ENCODE measurements around the gene CPED1. TPM values are rescaled to one million over a fixed set of nuclear protein-coding genes. Genes with fewer than 3 reads are reported as not detected.

Gene CPED1
- total and polyA plus RNA-seq, 2 donors (not counting 1 experiment from before 2014, with no cell fraction given) = 70.2 to 196 TPM

DNA sequence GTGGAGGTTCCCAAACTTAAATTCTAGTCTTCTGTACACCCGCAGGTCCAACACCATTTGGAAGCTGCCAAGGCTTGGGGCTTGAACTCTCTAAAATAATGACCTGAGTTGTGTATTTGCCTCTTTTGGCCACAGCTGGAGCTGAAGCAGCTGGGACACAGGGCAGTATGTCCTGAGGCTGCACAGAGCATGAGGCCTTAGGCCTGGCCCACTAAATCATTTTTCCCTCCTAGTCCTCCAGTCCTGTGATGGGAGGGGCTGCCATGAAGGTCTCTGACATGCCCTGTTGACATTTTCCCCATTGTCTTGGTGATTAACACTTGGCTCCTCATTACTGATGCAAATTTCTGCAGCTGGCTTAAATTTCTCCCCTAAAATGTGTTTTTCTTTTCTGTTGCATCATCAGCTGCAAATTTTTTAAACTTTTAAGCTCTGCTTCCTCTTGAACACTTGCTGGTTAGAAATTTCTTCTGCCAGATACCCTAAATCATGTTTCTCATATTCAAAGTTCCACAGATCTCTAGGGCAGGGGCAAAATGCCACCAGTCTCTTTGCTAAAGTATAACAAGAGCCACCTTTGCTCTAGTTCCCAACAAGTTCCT, 296.7 kb downstream of the CPED1 start:
- H3K4me2 ChIP-seq (ENCODE audit: extremely low read depth, insufficient read depth, low read length) = no peak overlapping the region
- H3K9me3 ChIP-seq (ENCODE audit: control insufficient read depth, insufficient read depth, low read depth, low read length) = no peaks in the 10 kb centered on the region
- TF ChIP-seq, protein P1, sequence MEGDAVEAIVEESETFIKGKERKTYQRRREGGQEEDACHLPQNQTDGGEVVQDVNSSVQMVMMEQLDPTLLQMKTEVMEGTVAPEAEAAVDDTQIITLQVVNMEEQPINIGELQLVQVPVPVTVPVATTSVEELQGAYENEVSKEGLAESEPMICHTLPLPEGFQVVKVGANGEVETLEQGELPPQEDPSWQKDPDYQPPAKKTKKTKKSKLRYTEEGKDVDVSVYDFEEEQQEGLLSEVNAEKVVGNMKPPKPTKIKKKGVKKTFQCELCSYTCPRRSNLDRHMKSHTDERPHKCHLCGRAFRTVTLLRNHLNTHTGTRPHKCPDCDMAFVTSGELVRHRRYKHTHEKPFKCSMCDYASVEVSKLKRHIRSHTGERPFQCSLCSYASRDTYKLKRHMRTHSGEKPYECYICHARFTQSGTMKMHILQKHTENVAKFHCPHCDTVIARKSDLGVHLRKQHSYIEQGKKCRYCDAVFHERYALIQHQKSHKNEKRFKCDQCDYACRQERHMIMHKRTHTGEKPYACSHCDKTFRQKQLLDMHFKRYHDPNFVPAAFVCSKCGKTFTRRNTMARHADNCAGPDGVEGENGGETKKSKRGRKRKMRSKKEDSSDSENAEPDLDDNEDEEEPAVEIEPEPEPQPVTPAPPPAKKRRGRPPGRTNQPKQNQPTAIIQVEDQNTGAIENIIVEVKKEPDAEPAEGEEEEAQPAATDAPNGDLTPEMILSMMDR (conservative IDR thresholded peaks at IDR 0.05 in 1 of 2, IDR thresholded peaks at IDR 0.05 in 1 of 2; ENCODE audit: low read depth in 1 of 2, low read length in 2 of 2) = no peak
- no peak for TF ChIP-seq EZH2 (IDR thresholded peaks at IDR 0.05; ENCODE audit: low read length, missing control alignments)
- H3K4me1 ChIP-seq (ENCODE audit: control insufficient read depth, extremely low read depth, insufficient read depth, low read length) = no peaks in the 10 kb centered on the region
- no peaks in the 10 kb centered on the region for H4K20me1 ChIP-seq (ENCODE audit: control insufficient read depth, extremely low read depth, insufficient read depth, low read length)
- no peak overlapping the region for H3K9ac ChIP-seq (ENCODE audit: insufficient read depth, low read length)
- no peak for DNase-seq (ENCODE audit: low read depth in 2 of 2)
- peaks cover 2% of the 10 kb centered on the region for H3K36me3 ChIP-seq (ENCODE audit: control insufficient read depth, insufficient read depth, low read length)
- no peak overlapping the region for H2AFZ ChIP-seq (ENCODE audit: low read length)
- no peaks in the 10 kb centered on the region for H3K27me3 ChIP-seq (ENCODE audit: control insufficient read depth, insufficient read depth, low read length)
- no peaks in the 10 kb centered on the region for H3K79me2 ChIP-seq (ENCODE audit: control insufficient read depth, insufficient read depth, low read length)
- no peak overlapping the region for H3K27ac ChIP-seq (ENCODE audit: insufficient read depth, low read length)
- no peak overlapping the region for H3K4me3 ChIP-seq (replicated peaks in 1 of 4; ENCODE audit: control extremely low read depth in 1 of 4, insufficient read depth in 1 of 4, low read depth in 3 of 4, low read length in 4 of 4)

DNA sequence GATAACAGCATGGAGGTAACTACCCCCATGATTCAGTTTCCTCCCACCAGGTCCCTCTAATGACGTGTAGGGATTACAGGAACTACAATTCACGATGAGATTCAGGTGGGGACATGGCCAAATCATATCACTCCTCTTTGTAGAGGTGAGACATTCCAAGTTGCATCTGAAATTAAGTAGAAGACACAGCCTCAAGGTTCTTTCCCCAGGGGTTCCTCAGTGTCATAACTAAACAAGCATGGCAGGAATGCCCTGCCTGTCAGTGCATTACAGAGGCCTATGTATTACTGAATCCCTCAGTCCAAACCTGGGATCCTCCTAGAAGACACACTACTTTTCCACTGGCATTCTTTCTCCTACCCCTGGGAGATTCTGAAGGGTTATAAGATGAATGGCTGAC, 297.7 kb downstream of the CPED1 start:
- DNase-seq (ENCODE audit: low read depth in 2 of 2) = no peak
- Histone ChIP-seq H3K36me3 (ENCODE audit: control insufficient read depth, insufficient read depth, low read length) (peaks cover 2% of the 10 kb centered on the region), H3K9ac (ENCODE audit: insufficient read depth, low read length) (no peak overlapping the region), H3K4me2 (ENCODE audit: extremely low read depth, insufficient read depth, low read length) (no peak overlapping the region), H2AFZ (ENCODE audit: low read length) (no peak overlapping the region), H3K4me3 (replicated peaks in 1 of 4; ENCODE audit: control extremely low read depth in 1 of 4, insufficient read depth in 1 of 4, low read depth in 3 of 4, low read length in 4 of 4) (no peak overlapping the region), H3K9me3 (ENCODE audit: control insufficient read depth, insufficient read depth, low read depth, low read length) (no peaks in the 10 kb centered on the region), H3K27ac (ENCODE audit: insufficient read depth, low read length) (no peak overlapping the region), H3K79me2 (ENCODE audit: control insufficient read depth, insufficient read depth, low read length) (no peaks in the 10 kb centered on the region), H3K4me1 (ENCODE audit: control insufficient read depth, extremely low read depth, insufficient read depth, low read length) (no peaks in the 10 kb centered on the region), H4K20me1 (ENCODE audit: control insufficient read depth, extremely low read depth, insufficient read depth, low read length) (no peaks in the 10 kb centered on the region), H3K27me3 (ENCODE audit: control insufficient read depth, insufficient read depth, low read length) (no peaks in the 10 kb centered on the region)
- TF ChIP-seq EZH2 (IDR thresholded peaks at IDR 0.05; ENCODE audit: low read length, missing control alignments) = no peak
- TF ChIP-seq, protein P1 (conservative IDR thresholded peaks at IDR 0.05 in 1 of 2, IDR thresholded peaks at IDR 0.05 in 1 of 2; ENCODE audit: low read depth in 1 of 2, low read length in 2 of 2) = no peak

DNA sequence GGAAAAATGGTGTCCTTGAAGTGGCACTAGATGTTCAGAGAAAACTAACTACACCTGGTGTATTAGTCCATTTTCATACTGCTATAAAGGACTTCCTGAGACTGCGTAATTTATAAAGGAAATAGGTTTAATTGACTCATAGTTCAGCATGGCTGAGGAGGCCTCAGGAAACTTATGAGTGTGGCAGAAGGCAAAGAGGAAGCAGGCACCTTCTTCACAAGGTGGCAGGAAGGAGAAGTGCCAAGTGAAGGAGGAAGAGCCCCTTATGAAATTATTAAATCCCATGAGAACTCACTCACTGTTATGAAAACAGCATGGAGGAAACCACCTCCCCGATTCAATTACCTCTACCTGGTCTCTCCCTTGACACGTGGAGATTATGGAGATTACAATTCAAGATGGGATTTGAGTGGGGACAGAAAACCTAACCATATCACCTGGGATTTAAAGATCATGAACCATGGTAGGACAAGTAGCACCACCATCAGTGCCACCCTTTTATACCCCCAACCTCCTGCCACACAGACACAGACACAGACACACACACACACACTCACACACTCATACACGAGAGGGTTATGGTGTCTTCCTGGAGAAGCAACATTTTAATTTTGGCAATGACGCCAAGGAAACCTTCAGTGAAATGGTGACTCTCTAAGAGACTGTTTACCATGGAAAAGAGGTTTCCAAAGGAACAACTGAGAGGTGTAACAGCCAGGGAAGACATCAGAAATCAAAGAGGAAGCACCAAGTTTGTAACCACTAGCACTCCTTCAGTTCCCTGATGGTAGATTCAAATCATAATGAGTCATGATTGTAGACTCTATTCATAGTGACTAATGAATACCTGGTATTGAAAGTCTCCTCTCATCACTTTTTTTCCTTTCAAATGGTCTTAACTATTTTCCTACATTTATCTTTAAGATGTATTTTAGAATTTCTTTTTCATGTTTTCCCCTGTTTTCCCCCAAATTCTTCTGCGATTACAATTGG, 298.5 kb downstream of the CPED1 start:
- no peaks in the 10 kb centered on the region for H3K27me3 ChIP-seq (ENCODE audit: control insufficient read depth, insufficient read depth, low read length)
- H2AFZ ChIP-seq (ENCODE audit: low read length) = no peak overlapping the region
- H3K4me2 ChIP-seq (ENCODE audit: extremely low read depth, insufficient read depth, low read length) = no peak overlapping the region
- peak in 1 of 2 donors; percentile 76 for DNase-seq (ENCODE audit: low read depth in 2 of 2)
- H3K9ac ChIP-seq (ENCODE audit: insufficient read depth, low read length) = no peak overlapping the region
- H3K27ac ChIP-seq (ENCODE audit: insufficient read depth, low read length) = no peak overlapping the region
- no peaks in the 10 kb centered on the region for H3K9me3 ChIP-seq (ENCODE audit: control insufficient read depth, insufficient read depth, low read depth, low read length)
- no peaks in the 10 kb centered on the region for H3K4me1 ChIP-seq (ENCODE audit: control insufficient read depth, extremely low read depth, insufficient read depth, low read length)
- TF ChIP-seq EZH2 (IDR thresholded peaks at IDR 0.05; ENCODE audit: low read length, missing control alignments) = no peak
- TF ChIP-seq, protein P1 (conservative IDR thresholded peaks at IDR 0.05 in 1 of 2, IDR thresholded peaks at IDR 0.05 in 1 of 2; ENCODE audit: low read depth in 1 of 2, low read length in 2 of 2) = no peak
- no peak overlapping the region for H3K4me3 ChIP-seq (replicated peaks in 1 of 4; ENCODE audit: control extremely low read depth in 1 of 4, insufficient read depth in 1 of 4, low read depth in 3 of 4, low read length in 4 of 4)
- H3K79me2 ChIP-seq (ENCODE audit: control insufficient read depth, insufficient read depth, low read length) = no peaks in the 10 kb centered on the region
- peaks cover 2% of the 10 kb centered on the region for H3K36me3 ChIP-seq (ENCODE audit: control insufficient read depth, insufficient read depth, low read length)
- no peaks in the 10 kb centered on the region for H4K20me1 ChIP-seq (ENCODE audit: control insufficient read depth, extremely low read depth, insufficient read depth, low read length)

Measured in fibroblast of lung (primary cell).